Measurements from ENCODE around the gene MON1B.

MON1B gene

DNA sequence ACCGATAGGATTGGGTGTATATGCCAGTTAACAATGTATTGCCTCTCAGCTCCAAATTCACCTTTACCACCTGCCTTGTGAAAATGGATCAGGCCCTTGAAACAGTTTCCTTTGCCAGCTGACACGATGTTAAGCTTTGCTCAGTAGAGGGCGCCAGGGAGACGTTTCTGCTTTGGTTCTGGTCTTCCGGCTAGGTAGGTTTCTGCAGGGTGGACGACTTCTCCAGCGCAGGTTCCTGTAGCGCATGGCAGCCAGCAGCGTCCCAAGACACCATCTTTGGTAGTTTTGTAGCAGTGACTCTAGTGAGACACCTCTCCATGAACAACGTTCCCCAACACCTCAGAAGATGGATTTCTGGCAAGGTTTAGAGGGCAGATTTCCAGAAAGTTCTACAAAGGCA, 32.2 kb downstream of the MON1B start:
- peak; percentile 28 for DNase-seq (ENCODE audit: low read depth)
- TF ChIP-seq, protein P1, sequence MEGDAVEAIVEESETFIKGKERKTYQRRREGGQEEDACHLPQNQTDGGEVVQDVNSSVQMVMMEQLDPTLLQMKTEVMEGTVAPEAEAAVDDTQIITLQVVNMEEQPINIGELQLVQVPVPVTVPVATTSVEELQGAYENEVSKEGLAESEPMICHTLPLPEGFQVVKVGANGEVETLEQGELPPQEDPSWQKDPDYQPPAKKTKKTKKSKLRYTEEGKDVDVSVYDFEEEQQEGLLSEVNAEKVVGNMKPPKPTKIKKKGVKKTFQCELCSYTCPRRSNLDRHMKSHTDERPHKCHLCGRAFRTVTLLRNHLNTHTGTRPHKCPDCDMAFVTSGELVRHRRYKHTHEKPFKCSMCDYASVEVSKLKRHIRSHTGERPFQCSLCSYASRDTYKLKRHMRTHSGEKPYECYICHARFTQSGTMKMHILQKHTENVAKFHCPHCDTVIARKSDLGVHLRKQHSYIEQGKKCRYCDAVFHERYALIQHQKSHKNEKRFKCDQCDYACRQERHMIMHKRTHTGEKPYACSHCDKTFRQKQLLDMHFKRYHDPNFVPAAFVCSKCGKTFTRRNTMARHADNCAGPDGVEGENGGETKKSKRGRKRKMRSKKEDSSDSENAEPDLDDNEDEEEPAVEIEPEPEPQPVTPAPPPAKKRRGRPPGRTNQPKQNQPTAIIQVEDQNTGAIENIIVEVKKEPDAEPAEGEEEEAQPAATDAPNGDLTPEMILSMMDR (IDR thresholded peaks at IDR 0.05; ENCODE audit: insufficient read depth, low read depth, low read length, missing control alignments), result peak; percentile 36
- H3K4me3 ChIP-seq (ENCODE audit: low read depth, low read length), result no peak overlapping the region

DNA sequence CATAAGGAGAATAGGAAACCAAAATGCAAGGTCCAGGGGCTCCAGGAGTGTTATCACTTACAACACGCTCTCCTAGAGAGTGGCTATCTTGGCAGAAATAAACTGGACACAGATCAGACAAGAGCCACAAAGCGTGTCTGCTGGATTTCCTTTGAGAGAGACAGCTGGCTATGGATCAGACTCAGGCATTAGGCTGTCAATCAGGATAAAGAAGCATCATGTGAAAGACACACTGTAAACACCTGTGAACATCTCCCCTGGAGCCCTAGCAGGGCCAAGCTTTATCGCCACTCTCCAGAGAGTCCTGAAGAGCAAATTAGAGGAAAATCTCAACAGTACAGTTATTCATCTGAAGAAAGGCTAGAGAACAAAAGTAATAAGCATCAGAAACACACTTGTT, 34.2 kb downstream of the MON1B start:
- TF ChIP-seq, protein P1 (IDR thresholded peaks at IDR 0.05; ENCODE audit: insufficient read depth, low read depth, low read length, missing control alignments), result no peak
- no peak for DNase-seq (ENCODE audit: low read depth)
- no peak overlapping the region for H3K4me3 ChIP-seq (ENCODE audit: low read depth, low read length)

DNA sequence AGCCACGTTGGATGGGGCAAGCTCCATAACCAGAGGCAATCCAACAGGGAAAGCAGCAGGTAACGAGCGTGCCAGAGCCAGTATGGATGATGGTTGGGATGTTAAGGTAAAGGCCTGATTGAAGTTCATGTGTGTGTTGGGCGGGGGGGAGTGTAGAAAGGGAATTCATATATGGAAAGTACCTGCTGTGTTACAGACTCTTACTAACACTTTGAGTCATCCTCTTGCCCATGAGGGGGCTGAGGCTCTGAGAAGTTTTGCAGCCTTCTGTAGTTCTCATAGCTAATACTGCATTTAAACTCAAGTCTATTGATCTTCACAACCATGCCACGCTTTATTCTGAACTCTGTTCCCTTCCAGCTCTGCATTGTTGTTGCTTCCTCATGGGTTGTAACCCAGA, 36.8 kb downstream of the MON1B start:
- DNase-seq (ENCODE audit: low read depth), result peak; percentile 41
- no peak overlapping the region for H3K4me3 ChIP-seq (ENCODE audit: low read depth, low read length)
- TF ChIP-seq, protein P1 (IDR thresholded peaks at IDR 0.05; ENCODE audit: insufficient read depth, low read depth, low read length, missing control alignments), result no peak

DNA sequence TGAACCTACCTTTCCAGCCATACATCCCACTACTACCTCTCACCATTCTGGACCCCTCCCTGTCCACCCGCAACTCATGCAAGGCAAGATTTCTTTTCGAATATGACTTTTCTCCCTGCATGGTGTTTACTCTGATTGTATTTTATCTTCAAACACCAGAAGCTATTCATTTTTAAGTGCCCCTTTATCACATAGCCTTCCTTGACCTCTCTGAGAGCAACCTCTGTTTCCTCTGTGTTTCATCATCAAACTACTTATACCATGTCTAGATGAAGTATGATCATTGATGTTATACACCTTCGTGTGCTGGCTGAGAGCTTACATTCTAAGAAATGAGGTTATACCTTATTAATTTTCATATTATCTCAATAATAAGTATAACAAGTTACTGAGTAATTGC, 40.1 kb downstream of the MON1B start:
- no peak overlapping the region for H3K4me3 ChIP-seq (ENCODE audit: low read depth, low read length)
- TF ChIP-seq, protein P1 (IDR thresholded peaks at IDR 0.05; ENCODE audit: insufficient read depth, low read depth, low read length, missing control alignments), result no peak
- DNase-seq (ENCODE audit: low read depth), result no peak

DNA sequence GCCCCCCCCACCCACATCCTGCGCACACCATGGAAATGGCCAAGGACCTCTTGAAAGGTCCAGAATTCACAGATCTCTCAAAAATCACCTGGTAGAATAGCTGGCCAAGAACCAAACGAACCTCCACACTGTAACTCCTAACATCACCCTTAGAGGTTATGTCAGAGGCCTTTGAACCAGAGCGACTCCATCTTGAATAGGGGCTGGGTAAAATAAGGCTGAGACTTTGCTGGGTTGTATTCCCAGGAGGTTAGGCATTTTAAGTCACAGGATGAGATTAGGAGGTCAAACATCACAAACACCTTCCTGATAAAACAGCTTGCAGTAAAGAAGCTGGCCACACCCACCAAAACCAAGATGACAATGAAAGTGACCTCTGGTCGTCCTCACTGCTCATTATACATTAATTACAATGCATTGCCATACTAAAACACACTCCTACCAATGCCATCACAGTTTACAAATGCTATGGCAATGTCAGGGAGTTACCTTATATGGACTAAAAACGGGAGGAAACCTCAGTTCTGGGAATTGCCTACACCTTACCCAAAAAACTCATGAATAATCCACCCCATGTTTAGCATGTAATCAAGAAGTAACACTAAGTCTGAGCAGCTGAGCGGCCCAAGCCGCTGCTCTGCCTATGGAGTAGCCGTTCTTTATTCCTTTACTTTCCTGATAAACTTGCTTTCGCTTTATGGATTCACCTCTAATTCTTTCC, 43.0 kb downstream of the MON1B start:
- TF ChIP-seq, protein P1 (IDR thresholded peaks at IDR 0.05; ENCODE audit: insufficient read depth, low read depth, low read length, missing control alignments), result no peak
- DNase-seq (ENCODE audit: low read depth), result no peak
- H3K4me3 ChIP-seq (ENCODE audit: low read depth, low read length), result no peak overlapping the region

DNA sequence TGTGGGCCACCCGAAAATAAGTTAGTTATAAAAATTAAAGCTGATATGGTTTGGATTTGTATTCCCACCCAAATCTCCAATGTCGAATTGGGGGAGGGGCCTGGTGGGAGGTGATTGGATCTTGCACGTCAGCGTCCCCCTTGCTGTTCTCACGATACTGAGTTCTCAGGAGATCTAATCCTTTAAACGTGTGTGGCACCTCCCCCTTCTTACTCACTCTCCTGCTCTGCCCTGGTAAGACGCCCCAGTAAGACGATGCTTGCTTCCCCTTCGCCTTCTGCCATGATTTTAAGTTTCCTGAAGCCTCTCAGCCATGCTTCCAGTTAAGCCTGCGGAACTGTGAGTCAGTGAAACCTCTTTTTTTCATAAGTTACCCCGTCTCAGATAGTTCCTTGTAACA, 43.6 kb downstream of the MON1B start:
- no peak for DNase-seq (ENCODE audit: low read depth)
- TF ChIP-seq, protein P1 (IDR thresholded peaks at IDR 0.05; ENCODE audit: insufficient read depth, low read depth, low read length, missing control alignments), result no peak
- no peak overlapping the region for H3K4me3 ChIP-seq (ENCODE audit: low read depth, low read length)

DNA sequence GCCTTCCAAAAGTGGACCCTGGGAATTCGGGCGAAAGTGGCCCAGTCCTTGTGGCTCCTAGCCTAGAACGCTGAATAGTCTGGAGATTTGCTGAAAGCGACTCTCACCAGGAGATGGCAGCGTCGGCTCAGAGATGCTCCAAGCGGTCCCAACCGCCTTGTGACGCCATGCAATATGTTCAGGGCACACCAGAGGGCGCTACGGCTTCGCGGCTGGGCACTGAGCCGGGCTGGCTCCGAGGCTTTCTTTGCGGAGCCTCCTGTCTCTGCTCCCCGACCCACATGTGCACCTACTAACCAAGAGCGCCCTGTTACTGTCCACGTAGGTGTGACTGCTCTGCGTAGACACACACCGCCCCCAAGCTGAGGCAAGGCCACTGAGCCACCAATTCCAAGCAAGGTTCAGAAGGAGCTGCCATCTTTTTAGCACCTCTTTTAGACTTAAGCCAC, 45.1 kb downstream of the MON1B start:
- no peak overlapping the region for H3K4me3 ChIP-seq (ENCODE audit: low read depth, low read length)
- TF ChIP-seq, protein P1 (IDR thresholded peaks at IDR 0.05; ENCODE audit: insufficient read depth, low read depth, low read length, missing control alignments), result peak; percentile 99
- peak; percentile 88 for DNase-seq (ENCODE audit: low read depth)

Data from GM12865 (cell line).